ENCODE measurements around the gene KCNJ1. TPM values are rescaled to one million over a fixed set of nuclear protein-coding genes. Genes with fewer than 3 reads are reported as not detected.

Gene KCNJ1
- total and polyA plus RNA-seq, 8 donors = 0.10 TPM; not detected in 7

DNA sequence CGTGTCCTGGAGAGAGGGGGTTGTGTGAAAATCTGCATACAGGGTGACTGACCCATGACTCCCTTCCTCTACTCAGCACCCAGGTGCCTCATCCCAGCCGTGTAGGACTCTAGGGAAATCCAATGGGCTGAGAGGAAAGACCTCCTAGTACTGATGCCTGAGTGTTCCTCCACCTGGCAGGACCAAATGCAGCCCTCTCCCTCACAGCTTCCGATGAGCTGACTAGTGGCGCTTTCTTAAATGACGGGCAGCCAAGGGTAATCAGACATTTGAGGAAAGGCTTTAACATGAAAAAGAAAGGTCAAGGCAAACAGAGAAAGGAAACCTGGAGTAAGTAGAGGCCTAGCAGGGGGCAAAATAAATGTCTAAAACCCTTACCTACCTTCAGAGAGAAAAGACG is 5.0 kb upstream of the KCNJ1 start:
- WGBS, 5 donors = 59 to 75% (median 72%) methylated on average over 6 of the region's 6 CpGs
- H3K4me3 ChIP-seq = no peak overlapping the region
- no peak for DNase-seq
- H3K4me1 ChIP-seq = no peaks in the 10 kb centered on the region
- intact Hi-C loops (cut with DNase I; ENCODE audit: low total_unique reads) = no loop called here
- no peaks in the 10 kb centered on the region for H3K9me3 ChIP-seq
- TF ChIP-seq, protein P1, sequence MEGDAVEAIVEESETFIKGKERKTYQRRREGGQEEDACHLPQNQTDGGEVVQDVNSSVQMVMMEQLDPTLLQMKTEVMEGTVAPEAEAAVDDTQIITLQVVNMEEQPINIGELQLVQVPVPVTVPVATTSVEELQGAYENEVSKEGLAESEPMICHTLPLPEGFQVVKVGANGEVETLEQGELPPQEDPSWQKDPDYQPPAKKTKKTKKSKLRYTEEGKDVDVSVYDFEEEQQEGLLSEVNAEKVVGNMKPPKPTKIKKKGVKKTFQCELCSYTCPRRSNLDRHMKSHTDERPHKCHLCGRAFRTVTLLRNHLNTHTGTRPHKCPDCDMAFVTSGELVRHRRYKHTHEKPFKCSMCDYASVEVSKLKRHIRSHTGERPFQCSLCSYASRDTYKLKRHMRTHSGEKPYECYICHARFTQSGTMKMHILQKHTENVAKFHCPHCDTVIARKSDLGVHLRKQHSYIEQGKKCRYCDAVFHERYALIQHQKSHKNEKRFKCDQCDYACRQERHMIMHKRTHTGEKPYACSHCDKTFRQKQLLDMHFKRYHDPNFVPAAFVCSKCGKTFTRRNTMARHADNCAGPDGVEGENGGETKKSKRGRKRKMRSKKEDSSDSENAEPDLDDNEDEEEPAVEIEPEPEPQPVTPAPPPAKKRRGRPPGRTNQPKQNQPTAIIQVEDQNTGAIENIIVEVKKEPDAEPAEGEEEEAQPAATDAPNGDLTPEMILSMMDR (IDR thresholded peaks at IDR 0.05) = no peak
- TF ChIP-seq EP300 (IDR thresholded peaks at IDR 0.05) (no peak), POLR2A (IDR thresholded peaks at IDR 0.05) (no peak), POLR2AphosphoS5 (IDR thresholded peaks at IDR 0.05) (no peak)
- peaks cover 0 to 4% (median 0%) of the 10 kb centered on the region in 3 donors for H3K27me3 ChIP-seq
- no peaks in the 10 kb centered on the region for H3K36me3 ChIP-seq
- no peak overlapping the region for H3K27ac ChIP-seq

DNA sequence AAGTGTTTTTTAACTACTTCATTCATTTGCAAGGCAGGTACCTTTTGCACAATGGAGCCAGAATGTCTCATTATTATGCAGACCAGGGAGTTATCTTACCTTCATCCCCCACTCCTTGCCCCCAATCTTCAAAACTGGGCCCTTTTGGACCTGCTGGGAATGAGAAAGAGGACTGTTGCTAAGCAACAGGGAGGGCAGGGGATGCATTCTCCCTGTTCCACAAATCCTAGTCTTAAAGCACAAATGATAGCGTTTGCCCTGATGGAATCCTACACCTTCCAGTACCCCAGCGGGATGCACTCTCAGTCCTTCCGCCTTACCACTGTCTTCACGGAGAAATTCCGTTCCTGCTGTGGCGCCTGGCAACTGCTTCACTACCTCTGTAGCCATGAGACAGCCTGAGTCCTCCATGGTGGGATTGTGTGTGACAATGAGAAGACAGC is 4.1 kb upstream of the KCNJ1 start:
- WGBS, 5 donors = 70 to 81% (median 77%) methylated on average over 6 of the region's 6 CpGs
- no peak for DNase-seq
- Histone ChIP-seq H3K9me3 (no peaks in the 10 kb centered on the region), H3K27me3 (peaks cover 0 to 4% (median 0%) of the 10 kb centered on the region in 3 donors), H3K27ac (no peak overlapping the region), H3K4me1 (no peaks in the 10 kb centered on the region), H3K36me3 (no peaks in the 10 kb centered on the region), H3K4me3 (no peak overlapping the region)
- intact Hi-C loops (cut with DNase I; ENCODE audit: low total_unique reads) = no loop called here
- TF ChIP-seq, protein P1 (IDR thresholded peaks at IDR 0.05) = no peak
- TF ChIP-seq POLR2A (IDR thresholded peaks at IDR 0.05) = no peak
- no peak for TF ChIP-seq POLR2AphosphoS5 (IDR thresholded peaks at IDR 0.05)
- TF ChIP-seq EP300 (IDR thresholded peaks at IDR 0.05) = no peak

- no peaks in the 10 kb centered on the region for H3K4me1 ChIP-seq
- H3K9me3 ChIP-seq = no peaks in the 10 kb centered on the region
- TF ChIP-seq, protein P1 (IDR thresholded peaks at IDR 0.05) = no peak
- TF ChIP-seq POLR2A (IDR thresholded peaks at IDR 0.05) (no peak), POLR2AphosphoS5 (IDR thresholded peaks at IDR 0.05) (no peak)
- H3K36me3 ChIP-seq = no peaks in the 10 kb centered on the region
- no peak overlapping the region for H3K27ac ChIP-seq
- no peaks in the 10 kb centered on the region for H3K27me3 ChIP-seq
- H3K4me3 ChIP-seq = no peak overlapping the region
- DNase-seq = no peak
- WGBS, 5 donors = 91 to 98% (median 97%) methylated on average over 10 of the region's 10 CpGs
- intact Hi-C loops (cut with DNase I; ENCODE audit: low total_unique reads) = no loop called here
These were observed 2.0 kb upstream of the KCNJ1 start for GRCh38 chr11:128868841-128869671.

GRCh38 chr11:128865490-128865889 is 1.6 kb downstream of the KCNJ1 start:
- no peak overlapping the region for H3K4me3 ChIP-seq
- DNase-seq = no peak
- no peaks in the 10 kb centered on the region for H3K4me1 ChIP-seq
- H3K27me3 ChIP-seq = no peaks in the 10 kb centered on the region
- intact Hi-C loops (cut with DNase I; ENCODE audit: low total_unique reads) = no loop called here
- no peaks in the 10 kb centered on the region for H3K36me3 ChIP-seq
- TF ChIP-seq EP300 (IDR thresholded peaks at IDR 0.05) = no peak
- TF ChIP-seq, protein P1 (IDR thresholded peaks at IDR 0.05) = no peak
- TF ChIP-seq POLR2A (IDR thresholded peaks at IDR 0.05) = no peak
- TF ChIP-seq POLR2AphosphoS5 (IDR thresholded peaks at IDR 0.05) = no peak
- 84 to 97% (median 89%) methylated on average over 1 of the region's 1 CpG for WGBS, 5 donors
- H3K9me3 ChIP-seq = no peaks in the 10 kb centered on the region
- no peak overlapping the region for H3K27ac ChIP-seq

Data from stomach (tissue), 9 donors.